Body of pancreas (tissue), 4 donors: ENCODE measurements around the gene NEURL1. TPM values are rescaled to one million over a fixed set of nuclear protein-coding genes. Genes with fewer than 3 reads are reported as not detected.

Source experiments
- ATAC-seq: fragments of 150-250 bp; one replicate; pipeline ENCODE4 v1.9.1; 2016
- DNase-seq, 4 donors: peaks; one replicate each; pipeline ENCODE4 v3.0.0-alpha.2; 2019
- H3K27ac ChIP-seq, 4 donors: fragments of 200-600 bp; sonication (generic); 1 replicate in 3 of 4; 2 replicates in 1 of 4; pipeline versions ENCODE4 v1.5.1 to v1.6.1; 2016 to 2019; ENCODE audit warnings: mild to moderate bottlenecking in 1 of 4, mixed read lengths in 1 of 4, moderate library complexity in 1 of 4
- H3K27me3 ChIP-seq, 2 donors: fragments of 200-600 bp; sonication (generic); one replicate each; pipeline ENCODE4 v1.6.0; 2016; ENCODE audit warnings: mild to moderate bottlenecking in 1 of 2
- H3K36me3 ChIP-seq, 2 donors: fragments of 200-600 bp; sonication (generic); replicated peaks in 1 of 2; 2 replicates each; pipeline ENCODE4 v1.5.1; 2016; ENCODE audit warnings: low read depth in 2 of 2; ENCODE audit not compliant: insufficient read depth in 1 of 2
- H3K4me1 ChIP-seq: fragments of 200-600 bp; sonication (generic); one replicate; pipeline ENCODE4 v1.6.0; 2016
- H3K4me3 ChIP-seq, 2 donors: fragments of 200-600 bp; sonication (generic); 1 replicate in 1 of 2; 2 replicates in 1 of 2; pipeline ENCODE4 v1.5.1; 2016 to 2019
- H3K9me3 ChIP-seq, 3 donors: fragments of 200-600 bp; sonication (generic); 1 replicate in 2 of 3; 2 replicates in 1 of 3; pipeline ENCODE4 v1.5.1; 2016
- POLR2A ChIP-seq, 3 donors: fragments of 450-650 bp; IDR thresholded peaks; one replicate each; pipeline ENCODE4 v1.6.1; 2016; ENCODE audit warnings: antibody characterized with exemption in 3 of 3, mild to moderate bottlenecking in 2 of 3
- WGBS, 2 donors: methylation state at CpG; one replicate each; pipeline ENCODE4 v1.1.5; 2017; 5-methylcytosine and 5-hydroxymethylcytosine counted together
- intact Hi-C: fragments of 100-400 bp; cut with DNase I; formaldehyde crosslinking; loops from one replicate; pipeline ENCODE4 v1.15.1; 2023
- total RNA-seq, 2 donors: library from RNA; depleted of rRNA; stranded (reverse); fragments of >200 nt; gene quantifications; one replicate each; pipeline ENCODE4 v1.1.0, GENCODE V29; 2016
- TF ChIP-seq, protein P1 (sequence below), 7 experiments: fragments of 450-650 bp in 4 of 7; fragments of 200-600 bp in 3 of 7; sonication (generic) in 3 of 7; IDR thresholded peaks; one replicate each; pipeline ENCODE4 v1.5.1; 2016 to 2019; ENCODE audit warnings: antibody characterized with exemption in 7 of 7

NEURL1 gene
- total RNA-seq, 2 donors from 2014 or later, result 25.1 to 25.7 TPM

DNA sequence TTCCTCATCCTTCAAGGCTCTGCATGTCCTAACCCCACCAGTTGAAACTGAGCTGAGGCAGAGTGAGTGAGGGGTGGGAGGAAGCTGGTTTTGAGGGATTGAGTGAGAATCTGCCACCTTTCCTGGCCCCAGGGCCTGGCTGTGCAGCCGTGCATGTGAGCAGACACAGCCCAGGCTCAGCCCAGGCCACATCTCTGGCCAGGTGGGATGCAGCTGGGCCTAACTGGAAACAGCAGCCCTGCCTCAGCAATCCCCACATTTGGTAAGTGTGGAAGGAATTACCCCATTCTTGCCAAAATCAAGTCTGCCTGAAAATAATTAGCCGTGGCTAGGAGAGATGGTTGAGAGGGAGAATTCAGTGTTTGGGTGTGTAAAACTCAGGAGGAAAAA is 116.6 kb downstream of the NEURL1 start:
- Histone ChIP-seq H3K9me3 (no peaks in the 10 kb centered on the region), H3K27ac (no peak overlapping the region), H3K27me3 (no peaks in the 10 kb centered on the region), H3K4me1 (no peaks in the 10 kb centered on the region), H3K4me3 (no peak overlapping the region), H3K36me3 (no peaks in the 10 kb centered on the region)
- TF ChIP-seq, protein P1, sequence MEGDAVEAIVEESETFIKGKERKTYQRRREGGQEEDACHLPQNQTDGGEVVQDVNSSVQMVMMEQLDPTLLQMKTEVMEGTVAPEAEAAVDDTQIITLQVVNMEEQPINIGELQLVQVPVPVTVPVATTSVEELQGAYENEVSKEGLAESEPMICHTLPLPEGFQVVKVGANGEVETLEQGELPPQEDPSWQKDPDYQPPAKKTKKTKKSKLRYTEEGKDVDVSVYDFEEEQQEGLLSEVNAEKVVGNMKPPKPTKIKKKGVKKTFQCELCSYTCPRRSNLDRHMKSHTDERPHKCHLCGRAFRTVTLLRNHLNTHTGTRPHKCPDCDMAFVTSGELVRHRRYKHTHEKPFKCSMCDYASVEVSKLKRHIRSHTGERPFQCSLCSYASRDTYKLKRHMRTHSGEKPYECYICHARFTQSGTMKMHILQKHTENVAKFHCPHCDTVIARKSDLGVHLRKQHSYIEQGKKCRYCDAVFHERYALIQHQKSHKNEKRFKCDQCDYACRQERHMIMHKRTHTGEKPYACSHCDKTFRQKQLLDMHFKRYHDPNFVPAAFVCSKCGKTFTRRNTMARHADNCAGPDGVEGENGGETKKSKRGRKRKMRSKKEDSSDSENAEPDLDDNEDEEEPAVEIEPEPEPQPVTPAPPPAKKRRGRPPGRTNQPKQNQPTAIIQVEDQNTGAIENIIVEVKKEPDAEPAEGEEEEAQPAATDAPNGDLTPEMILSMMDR (IDR thresholded peaks at IDR 0.05), result no peak
- no peak for TF ChIP-seq POLR2A (IDR thresholded peaks at IDR 0.05)
- DNase-seq (no peak), ATAC-seq (no peak)
- intact Hi-C loops, result no loop called here
- WGBS, 2 donors, result 44 to 45% methylated on average over 2 of the region's 2 CpGs

DNA sequence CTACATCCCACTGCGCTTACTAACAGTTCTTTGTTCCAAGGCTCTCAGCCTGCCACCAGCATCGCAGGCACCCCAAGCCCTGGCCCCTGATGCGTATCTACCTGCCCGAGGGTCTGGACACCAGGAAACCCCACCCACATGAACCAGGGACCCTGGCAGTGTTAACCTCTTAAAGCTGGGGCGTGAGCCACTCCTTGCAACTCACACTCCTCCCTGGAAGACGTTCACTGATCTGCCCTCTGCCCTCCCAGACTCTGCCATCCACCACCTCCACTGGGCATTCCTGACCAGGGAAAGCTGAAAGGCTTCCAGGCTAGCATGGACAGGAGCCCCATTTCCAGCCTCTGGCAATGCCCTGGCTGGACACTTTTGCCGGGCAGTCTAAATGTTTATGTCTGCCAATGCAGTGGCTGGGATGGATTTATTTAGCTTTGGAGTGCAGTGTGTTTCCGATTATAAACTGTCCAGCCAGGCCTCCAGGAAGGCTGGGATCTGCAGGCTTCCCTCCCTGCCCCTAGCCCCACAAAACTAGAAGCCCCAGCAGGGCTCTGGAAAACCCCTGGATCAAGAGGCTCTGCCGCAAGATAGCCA is 117.5 kb downstream of the NEURL1 start:
- Histone ChIP-seq H3K36me3 (no peaks in the 10 kb centered on the region), H3K4me1 (no peaks in the 10 kb centered on the region), H3K4me3 (no peak overlapping the region), H3K27me3 (no peaks in the 10 kb centered on the region), H3K9me3 (no peaks in the 10 kb centered on the region), H3K27ac (no peak overlapping the region)
- TF ChIP-seq, protein P1 (IDR thresholded peaks at IDR 0.05), result no peak
- TF ChIP-seq POLR2A (IDR thresholded peaks at IDR 0.05), result no peak
- intact Hi-C loops, result no loop called here
- WGBS, 2 donors, result 69 to 71% methylated on average over 9 of the region's 9 CpGs
- ATAC-seq (no peak), DNase-seq (no peak)

DNA sequence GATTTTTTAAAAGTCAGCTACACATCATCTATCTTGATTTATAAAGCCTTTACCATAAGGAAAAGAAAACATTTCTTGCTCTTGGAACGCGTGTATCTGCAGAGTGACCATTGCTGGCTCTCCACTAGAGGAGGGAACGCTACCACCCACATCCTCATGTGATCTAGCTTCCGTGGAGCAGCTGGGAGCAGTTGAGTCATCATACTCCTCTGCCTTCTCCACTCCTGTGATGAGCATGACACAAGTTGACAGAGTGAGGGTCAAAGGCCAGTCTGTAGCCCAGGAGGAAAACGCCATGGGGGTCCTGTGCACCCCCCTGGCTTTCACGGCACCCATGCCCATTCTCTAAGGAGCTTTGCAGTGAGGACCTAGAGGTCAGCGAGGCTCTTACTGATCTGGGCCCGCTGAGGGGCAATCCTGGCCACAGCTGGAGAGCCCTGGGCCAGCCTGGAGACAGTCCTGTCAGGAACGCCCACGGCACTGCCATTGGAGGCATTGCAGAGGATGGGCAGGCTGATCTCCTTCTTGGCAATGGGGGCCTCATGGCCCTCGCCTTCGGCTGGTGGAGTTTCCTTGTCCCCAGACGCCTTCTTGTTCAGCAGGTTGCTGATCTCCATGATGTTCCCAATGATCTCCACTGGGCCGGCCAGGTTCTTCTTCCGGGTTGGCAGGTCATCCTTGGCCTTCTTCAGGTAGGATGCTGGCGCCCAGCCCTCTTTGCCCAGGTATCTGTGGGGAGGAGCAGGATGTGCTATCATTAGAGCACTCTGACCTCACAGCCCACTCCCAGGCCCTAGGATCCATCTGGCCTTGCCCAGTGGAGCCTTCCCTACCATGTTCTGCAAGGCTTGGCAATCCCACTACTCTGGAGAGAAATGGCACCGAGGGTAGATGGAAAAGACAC is 119.2 kb downstream of the NEURL1 start:
- 88 to 90% methylated on average over 7 to 17 of the region's 17 CpGs for WGBS, 2 donors
- intact Hi-C loops, result no loop called here
- Histone ChIP-seq H3K27ac (no peak overlapping the region), H3K4me1 (no peaks in the 10 kb centered on the region), H3K36me3 (no peaks in the 10 kb centered on the region), H3K4me3 (no peak overlapping the region), H3K9me3 (no peaks in the 10 kb centered on the region), H3K27me3 (no peaks in the 10 kb centered on the region)
- DNase-seq (no peak), ATAC-seq (no peak)
- no peak for TF ChIP-seq POLR2A (IDR thresholded peaks at IDR 0.05)
- TF ChIP-seq, protein P1 (IDR thresholded peaks at IDR 0.05), result no peak

DNA sequence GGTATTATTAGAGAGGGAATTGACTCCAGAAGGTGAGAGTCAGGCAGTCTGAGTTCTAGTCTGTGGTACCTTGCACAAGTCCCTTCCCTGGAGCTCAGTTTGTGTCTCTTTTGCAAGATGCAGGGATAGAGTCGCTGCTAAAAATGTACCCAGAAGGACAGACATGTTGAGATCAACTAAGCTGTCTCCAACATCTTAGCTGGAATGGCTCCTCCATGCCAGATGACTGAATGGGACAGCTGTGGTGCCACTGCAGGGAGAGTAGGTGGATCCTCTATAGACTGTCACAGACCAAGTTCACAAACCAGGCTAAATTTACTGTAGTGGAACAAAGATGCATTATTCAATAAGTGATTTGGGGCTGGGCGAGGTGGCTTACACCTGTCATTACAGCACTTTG is 120.1 kb downstream of the NEURL1 start:
- no peak overlapping the region for H3K27ac ChIP-seq
- H3K4me1 ChIP-seq, result peaks cover 5% of the 10 kb centered on the region
- H3K4me3 ChIP-seq, result no peak overlapping the region
- no peak for TF ChIP-seq POLR2A (IDR thresholded peaks at IDR 0.05)
- TF ChIP-seq, protein P1 (IDR thresholded peaks at IDR 0.05), result no peak
- DNase-seq (no peak), ATAC-seq (no peak)
- 90 to 94% methylated on average over 2 of the region's 2 CpGs for WGBS, 2 donors
- no peaks in the 10 kb centered on the region for H3K27me3 ChIP-seq
- no peaks in the 10 kb centered on the region for H3K36me3 ChIP-seq
- intact Hi-C loops, result no loop called here
- H3K9me3 ChIP-seq, result no peaks in the 10 kb centered on the region
